K562 (cell line): ENCODE results near the gene SLC25A18. TPM values are rescaled to one million over a fixed set of nuclear protein-coding genes. Genes with fewer than 3 reads are reported as not detected.

ENCODE experiments used
- ATAC-seq: fragments of 200-7000 bp; cut with Tn5 transposase; 3 replicates; pipeline ENCODE4 v1.9.1; 2020; ENCODE audit warnings: moderate library complexity
- BruUV-seq: library from RNA; stranded (reverse); fragments of 400-500 nt; replicated peaks from 2 replicates; lab custom pipeline; 2021; lab: Mats Ljungman, UMichigan
- CTCF ChIA-PET: fragments of 300-600 bp; formaldehyde crosslinking; extraction: SDS; loops from one replicate; lab custom pipeline; 2021; ENCODE audit warnings: low intra/inter-chr PET ratio; lab: Yijun Ruan, JAX
- POLR2A ChIA-PET: fragments of 300-600, 350-650 bp; sonication (Branson Sonifier 250); formaldehyde crosslinking; extraction: SDS; loops from one replicate; lab custom pipeline; 2021; ENCODE audit warnings: antibody characterized with exemption, inconsistent platforms; lab: Yijun Ruan, JAX
- DNase-seq, 4 experiments: peaks; one replicate each; pipeline versions ENCODE4 v3.0.0 to v3.0.0-alpha.2; 2011 to 2018; ENCODE audit warnings: low spot score in 3 of 4, mixed read lengths in 3 of 4; ENCODE audit errors: extremely low read depth in 1 of 4
- FAIRE-seq: peaks from 2 replicates; lab custom pipeline; 2011; peaks lifted over from hg19 to GRCh38; lab: Jason Lieb, UNC
- H2AFZ ChIP-seq: 2 replicates; pipeline ENCODE4 v1.6.0; 2011; ENCODE audit warnings: low read depth, low read length, control low read depth, inconsistent platforms
- H3K27ac ChIP-seq: fragments of 200-600 bp; 3 replicates; pipeline ENCODE4 v1.8.0; 2011; ENCODE audit warnings: low read depth, mild to moderate bottlenecking, control low read depth, inconsistent platforms, low read length, moderate library complexity, mixed read lengths; ENCODE audit errors: extremely low read depth
- H3K27me3 ChIP-seq, 2 experiments: fragments of 300-600 bp in 1 of 2; 2 replicates in 1 of 2; 3 replicates in 1 of 2; pipeline versions ENCODE4 v1.6.0 to v1.8.0; 2011; ENCODE audit warnings: inconsistent platforms in 2 of 2, low read length in 2 of 2, mild to moderate bottlenecking in 1 of 2, mixed read lengths in 1 of 2, moderate library complexity in 1 of 2; ENCODE audit not compliant: control insufficient read depth in 2 of 2, insufficient read depth in 2 of 2
- H3K36me3 ChIP-seq: fragments of 300-600 bp; 3 replicates; pipeline ENCODE4 v1.8.0; 2011; ENCODE audit warnings: mild to moderate bottlenecking, low read length, inconsistent platforms; ENCODE audit not compliant: control insufficient read depth, insufficient read depth
- H3K4me1 ChIP-seq, 2 experiments: fragments of 200-600 bp in 1 of 2; replicated peaks in 1 of 2; 2 replicates in 1 of 2; 3 replicates in 1 of 2; pipeline versions ENCODE4 v1.5.1 to v1.8.0; 2011; ENCODE audit warnings: inconsistent platforms in 2 of 2, low read length in 2 of 2, mild to moderate bottlenecking in 1 of 2, mixed read lengths in 1 of 2, moderate library complexity in 1 of 2; ENCODE audit not compliant: control insufficient read depth in 2 of 2, insufficient read depth in 2 of 2
- H3K4me2 ChIP-seq: 2 replicates; pipeline ENCODE4 v1.6.1; 2011; ENCODE audit warnings: low read length, control low read depth, inconsistent platforms, mixed read lengths; ENCODE audit not compliant: insufficient read depth
- H3K4me3 ChIP-seq: fragments of 200-600 bp; sonication (generic), shearing (Covaris generic); 2 replicates; pipeline ENCODE4 v1.5.1; 2016; ENCODE audit warnings: control low read depth, inconsistent platforms
- H3K79me2 ChIP-seq: fragments of 200-600 bp; 3 replicates; pipeline ENCODE4 v1.8.0; 2011; ENCODE audit warnings: low read length, inconsistent platforms; ENCODE audit not compliant: control insufficient read depth, insufficient read depth
- H3K9ac ChIP-seq, 2 experiments: 2 replicates each; pipeline versions ENCODE4 v1.6.0 to v1.6.1; 2011; ENCODE audit warnings: low read depth in 2 of 2, low read length in 2 of 2, control low read depth in 1 of 2, inconsistent platforms in 1 of 2, mild to moderate bottlenecking in 1 of 2, mixed read lengths in 1 of 2; ENCODE audit not compliant: insufficient read depth in 1 of 2
- H3K9me1 ChIP-seq: one replicate; pipeline ENCODE4 v1.6.0; 2011; ENCODE audit warnings: inconsistent platforms, mild to moderate bottlenecking, low read length, moderate library complexity; ENCODE audit not compliant: control insufficient read depth, insufficient read depth
- H3K9me3 ChIP-seq: replicated peaks from 2 replicates; pipeline ENCODE4 v1.5.1; 2011; ENCODE audit warnings: low read depth, low read length, inconsistent platforms; ENCODE audit not compliant: control insufficient read depth, insufficient read depth
- H4K20me1 ChIP-seq: replicated peaks from 2 replicates; pipeline ENCODE4 v1.6.1; 2011; ENCODE audit warnings: low read length, inconsistent platforms, mixed read lengths; ENCODE audit not compliant: control insufficient read depth, insufficient read depth
- CBFA2T3 ChIP-seq: fragments of 450-650 bp; IDR thresholded peaks from 2 replicates; pipeline ENCODE4 v1.6.1; 2017
- EGR1 ChIP-seq: fragments of 450-650 bp; conservative IDR thresholded peaks from 2 replicates; pipeline ENCODE4 v1.6.1; 2017; ENCODE audit warnings: mild to moderate bottlenecking
- EWSR1 ChIP-seq: fragments of 450-650 bp; IDR thresholded peaks from 2 replicates; pipeline ENCODE4 v1.6.1; 2018; ENCODE audit warnings: borderline replicate concordance, mild to moderate bottlenecking, low read depth, moderate library complexity; ENCODE audit not compliant: partially characterized antibody
- FUS ChIP-seq: fragments of 200-400 bp; formaldehyde crosslinking; optimal IDR thresholded peaks from 2 replicates; pipeline ENCODE3; 2017; ENCODE audit warnings: low read depth, low read length
- KLF10 ChIP-seq: fragments of 250-450 bp; sonication (Bioruptor Pico); IDR thresholded peaks from 2 replicates; pipeline ENCODE4 v1.6.1; 2021; ENCODE audit warnings: matching md5 sums
- MCM5 ChIP-seq: fragments of 450-650 bp; IDR thresholded peaks from 2 replicates; pipeline ENCODE4 v1.6.1; 2016; ENCODE audit warnings: low read depth
- SETDB1 ChIP-seq: IDR thresholded peaks from one replicate; pipeline ENCODE4 v1.6.1; 2012; ENCODE audit warnings: low read length, control low read depth, inconsistent platforms
- SMARCB1 ChIP-seq: IDR thresholded peaks from 2 replicates; pipeline ENCODE4 v1.6.1; 2011; ENCODE audit warnings: improper control_type of control experiment, low read depth; ENCODE audit not compliant: insufficient read length
- SMARCE1 ChIP-seq: fragments of 450-650 bp; IDR thresholded peaks from 2 replicates; pipeline ENCODE4 v1.7.1; 2016; ENCODE audit warnings: mild to moderate bottlenecking
- TEAD2 ChIP-seq: fragments of 450-650 bp; IDR thresholded peaks from 2 replicates; pipeline ENCODE4 v1.6.1; 2016; ENCODE audit warnings: missing genetic modification characterization, control low read depth, missing compliant biosample characterization
- TEAD4 ChIP-seq, 2 experiments: sonication (generic) in 1 of 2; formaldehyde crosslinking in 1 of 2; IDR thresholded peaks; 2 replicates each; pipeline versions ENCODE4 v1.6.1 to v1.8.0; 2012 to 2022; ENCODE audit warnings: borderline replicate concordance in 1 of 2, inconsistent platforms in 1 of 2, low read length in 1 of 2, mild to moderate bottlenecking in 1 of 2, missing genetic modification reagents in 1 of 2
- ZC3H11A ChIP-seq: IDR thresholded peaks from 2 replicates; pipeline ENCODE4 v1.6.1; 2012; ENCODE audit warnings: low read depth, low read length, improper control_type of control experiment
- WGBS: fragments of 100-300 bp; shearing (Covaris generic); methylation state at CpG from one replicate; pipeline ENCODE4 v1.1.6; 2016; ENCODE audit warnings: low coverage, mixed read lengths; ENCODE audit not compliant: insufficient coverage; ENCODE audit errors: missing lambda C conversion rate; 5-methylcytosine and 5-hydroxymethylcytosine counted together
- in situ Hi-C: fragments of 300-500 bp; cut with MboI; formaldehyde crosslinking; loops from 4 replicates; pipeline ENCODE4 v1.15.0; 2018; ENCODE audit warnings: inconsistent platforms, mixed read lengths
- intact Hi-C: fragments of 100-400 bp; cut with micrococcal nuclease; formaldehyde crosslinking; loops from 2 replicates; pipeline ENCODE4 v1.14.2; 2022
- polyA plus RNA-seq, 8 experiments: library from polyadenylated mRNA; depleted of rRNA in 4 of 8; stranded (reverse) in 5 of 8; unstranded in 3 of 8; fragments of >200 nt; fragmentation: Nextera tagmentation in 2 of 8; fragmentation: Illumina TruSeq in 1 of 8; extraction: Ambion mirVana in 2 of 8; extraction: Trizol in 1 of 8; gene quantifications; 2 replicates each; pipeline versions ENCODE4 v1.2.1 to v1.2.3, GENCODE V29; 2011 to 2014; ENCODE audit warnings: inconsistent platforms in 1 of 8, missing spikeins in 1 of 8
- total RNA-seq, 7 experiments: library from RNA; depleted of rRNA in 6 of 7; stranded (reverse); fragments of >200 nt in 6 of 7; fragmentation: Illumina TruSeq in 2 of 7; extraction: Trizol in 2 of 7; gene quantifications; 2 replicates each; pipeline versions ENCODE4 v1.2.1 to v1.2.3, GENCODE V29; 2011 to 2021; ENCODE audit warnings: low replicate concordance in 1 of 7
- TF ChIP-seq, protein P1 (sequence below): fragments of 450-650 bp; IDR thresholded peaks from 2 replicates; pipeline ENCODE4 v1.6.1; 2017; ENCODE audit warnings: antibody characterized with exemption
- TF ChIP-seq, protein P2 (sequence below): IDR thresholded peaks from 2 replicates; pipeline ENCODE4 v1.6.1; 2014; ENCODE audit warnings: antibody characterized with exemption
- TF ChIP-seq, protein P3 (sequence below): sonication (generic); IDR thresholded peaks from 2 replicates; pipeline ENCODE4 v1.6.1; 2016

The SLC25A18 gene
- total and polyA plus RNA-seq, 9 of the 15 experiments (the other 6 are each of a cell fraction or from before 2014, with no cell fraction given) = 0.04 TPM; not detected in 8

DNA sequence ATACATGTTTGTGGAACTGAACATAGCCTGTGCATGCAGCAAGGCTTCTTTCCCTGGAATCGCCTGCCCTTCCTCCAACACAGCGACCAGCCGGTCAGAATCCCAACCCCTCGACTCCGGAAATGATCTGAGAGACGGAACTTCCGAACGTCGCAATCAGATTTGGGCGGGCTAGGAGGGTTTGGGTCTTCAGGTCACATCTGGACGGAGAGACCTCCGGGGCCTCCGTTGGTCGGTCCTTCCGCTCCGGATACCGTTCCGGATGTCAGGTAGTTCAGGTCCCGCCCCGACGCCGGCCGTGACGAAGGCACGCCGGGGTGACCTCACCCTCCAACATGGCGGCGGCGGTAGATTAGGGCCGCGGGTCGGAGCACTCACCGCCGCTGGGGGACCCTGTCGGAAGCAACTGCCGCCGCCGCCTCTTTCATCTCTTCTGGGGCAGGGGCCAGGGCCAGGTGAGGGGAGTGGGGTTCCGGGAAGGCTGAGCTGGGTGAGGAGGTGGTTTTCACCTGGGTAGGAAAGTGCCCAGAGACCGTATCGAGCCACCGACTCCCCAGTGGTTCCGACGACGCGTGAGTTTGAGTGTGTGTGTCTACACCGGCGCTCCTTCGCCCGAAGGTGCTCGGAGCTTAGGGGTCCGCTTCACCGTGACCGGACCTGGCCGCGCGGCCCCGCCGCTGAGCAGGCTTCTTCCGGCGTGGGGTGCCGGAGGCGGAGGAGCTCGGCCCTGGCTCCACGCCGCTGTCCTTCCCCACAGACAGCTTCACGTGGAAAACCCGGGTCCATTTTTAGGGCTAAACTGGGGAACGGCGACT is 75.3 kb downstream of the SLC25A18 start, which contains the start of gene BCL2L13:
TSS of gene BCL2L13 (plus strand) at position 326 of the 815 bp plus-strand sequence. CDS start 16,955 bp downstream, outside the sequence.
- Histone ChIP-seq H4K20me1 (no peaks in the 10 kb centered on the region), H3K27me3 (no peaks in the 10 kb centered on the region), H3K4me1 (peaks cover 24 to 25% of the 10 kb centered on the region in 2 experiments), H3K4me2 (peak within 1 kb of the TSS; percentile 99), H2AFZ (peak within 1 kb of the TSS; percentile 80), H3K27ac (peak within 1 kb of the TSS; percentile 99), H3K36me3 (peaks cover 19% of the 10 kb centered on the region), H3K79me2 (peaks cover 56% of the 10 kb centered on the region), H3K9ac (peak within 1 kb of the TSS; percentile 99 to 100), H3K9me1 (no peaks in the 10 kb centered on the region), H3K4me3 (peak within 1 kb of the TSS; percentile 90), H3K9me3 (no peaks in the 10 kb centered on the region)
- POLR2A ChIA-PET = interaction anchor here (0.6 to 2.9 kb wide), 20 partner anchors 9 to 1397 kb away, joined by 3 to 29 read pairs (median 4); no protein-coding TSS in a partner anchor
- CTCF ChIA-PET = no interaction called here
- TSS peak; percentile 71 for BruUV-seq
- intact Hi-C loops (loop anchor here (1.0 to 5.0 kb wide), 3 partner anchors 35 to 149 kb away; partner anchors contain the start of gene SLC25A18), in situ Hi-C loops (no loop called here)
- ATAC-seq (peak; percentile 91), DNase-seq (peak; percentile 94 to 98 (median 95)), FAIRE-seq (peak; percentile 83)
- 1% methylated on average over 67 of the region's 70 CpGs for WGBS
- TF ChIP-seq FUS (no peak), EGR1 (no peak), ZC3H11A (peak; percentile 12; the same call in 1 of the 2 replicates), TEAD4 (IDR thresholded peaks at IDR 0.05; ENCODE audit: low read length) (no peak; the same call in 1 of the 2 replicates), TEAD4 (CRISPR knock-in tag; IDR thresholded peaks at IDR 0.05; ENCODE audit: borderline replicate concordance) (peak; percentile 80; the same call in 1 of the 2 replicates), EWSR1 (no peak), CBFA2T3 (peak; percentile 58; the same call in 1 of the 2 replicates), SETDB1 (no peak), SMARCE1 (peak; percentile 35; the same call in 1 of the 2 replicates), KLF10 (CRISPR knock-in tag) (0 out of 2 replicates have a peak, but pooled peaks have one; percentile 36), SMARCB1 (no peak), TEAD2 (tag) (no peak), MCM5 (no peak)
- TF ChIP-seq, protein P1, sequence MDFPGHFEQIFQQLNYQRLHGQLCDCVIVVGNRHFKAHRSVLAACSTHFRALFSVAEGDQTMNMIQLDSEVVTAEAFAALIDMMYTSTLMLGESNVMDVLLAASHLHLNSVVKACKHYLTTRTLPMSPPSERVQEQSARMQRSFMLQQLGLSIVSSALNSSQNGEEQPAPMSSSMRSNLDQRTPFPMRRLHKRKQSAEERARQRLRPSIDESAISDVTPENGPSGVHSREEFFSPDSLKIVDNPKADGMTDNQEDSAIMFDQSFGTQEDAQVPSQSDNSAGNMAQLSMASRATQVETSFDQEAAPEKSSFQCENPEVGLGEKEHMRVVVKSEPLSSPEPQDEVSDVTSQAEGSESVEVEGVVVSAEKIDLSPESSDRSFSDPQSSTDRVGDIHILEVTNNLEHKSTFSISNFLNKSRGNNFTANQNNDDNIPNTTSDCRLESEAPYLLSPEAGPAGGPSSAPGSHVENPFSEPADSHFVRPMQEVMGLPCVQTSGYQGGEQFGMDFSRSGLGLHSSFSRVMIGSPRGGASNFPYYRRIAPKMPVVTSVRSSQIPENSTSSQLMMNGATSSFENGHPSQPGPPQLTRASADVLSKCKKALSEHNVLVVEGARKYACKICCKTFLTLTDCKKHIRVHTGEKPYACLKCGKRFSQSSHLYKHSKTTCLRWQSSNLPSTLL = 0 out of 2 replicates have a peak, but pooled peaks have one; percentile 11
- TF ChIP-seq, protein P2, sequence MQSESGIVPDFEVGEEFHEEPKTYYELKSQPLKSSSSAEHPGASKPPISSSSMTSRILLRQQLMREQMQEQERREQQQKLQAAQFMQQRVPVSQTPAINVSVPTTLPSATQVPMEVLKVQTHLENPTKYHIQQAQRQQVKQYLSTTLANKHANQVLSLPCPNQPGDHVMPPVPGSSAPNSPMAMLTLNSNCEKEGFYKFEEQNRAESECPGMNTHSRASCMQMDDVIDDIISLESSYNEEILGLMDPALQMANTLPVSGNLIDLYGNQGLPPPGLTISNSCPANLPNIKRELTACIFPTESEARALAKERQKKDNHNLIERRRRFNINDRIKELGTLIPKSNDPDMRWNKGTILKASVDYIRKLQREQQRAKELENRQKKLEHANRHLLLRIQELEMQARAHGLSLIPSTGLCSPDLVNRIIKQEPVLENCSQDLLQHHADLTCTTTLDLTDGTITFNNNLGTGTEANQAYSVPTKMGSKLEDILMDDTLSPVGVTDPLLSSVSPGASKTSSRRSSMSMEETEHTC = no peak
- TF ChIP-seq, protein P3, sequence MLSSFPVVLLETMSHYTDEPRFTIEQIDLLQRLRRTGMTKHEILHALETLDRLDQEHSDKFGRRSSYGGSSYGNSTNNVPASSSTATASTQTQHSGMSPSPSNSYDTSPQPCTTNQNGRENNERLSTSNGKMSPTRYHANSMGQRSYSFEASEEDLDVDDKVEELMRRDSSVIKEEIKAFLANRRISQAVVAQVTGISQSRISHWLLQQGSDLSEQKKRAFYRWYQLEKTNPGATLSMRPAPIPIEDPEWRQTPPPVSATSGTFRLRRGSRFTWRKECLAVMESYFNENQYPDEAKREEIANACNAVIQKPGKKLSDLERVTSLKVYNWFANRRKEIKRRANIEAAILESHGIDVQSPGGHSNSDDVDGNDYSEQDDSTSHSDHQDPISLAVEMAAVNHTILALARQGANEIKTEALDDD = no peak; the same call in none of the 2 replicates
